AG08396 (cell line): Measurements from ENCODE around the gene CPTP.
A peak's percentile ranks its signal among the peaks of the same experiment; 100 is the strongest.

Experiments
- DNase-seq: peaks from one replicate; pipeline ENCODE4 v3.0.0; 2012; ENCODE audit warnings: low spot score, mixed read lengths

CPTP gene

GRCh38 chr1:1336446-1336845, 11.8 kb downstream of the CPTP start:
- DNase-seq: no peak

GRCh38 chr1:1336931-1337792, 12.6 kb downstream of the CPTP start:
- no peak for DNase-seq

DNA sequence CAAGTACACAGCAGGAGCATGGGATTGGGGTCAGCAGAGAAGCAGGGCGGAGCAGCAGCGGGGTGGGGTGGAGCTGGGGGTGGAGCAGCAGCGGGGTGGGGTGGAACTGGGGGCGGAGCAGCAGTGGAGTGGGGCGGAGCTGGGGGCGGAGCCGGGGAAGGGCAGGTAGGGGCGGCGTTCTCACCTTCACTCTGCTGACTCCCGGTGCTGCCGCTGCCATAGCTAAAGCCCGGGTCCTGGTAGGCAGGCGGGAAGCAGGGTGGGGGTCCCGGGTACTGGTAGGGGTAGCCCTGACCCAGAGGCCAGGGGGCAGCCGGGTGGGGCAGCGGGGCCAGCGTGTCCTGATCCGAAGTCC, 13.2 kb downstream of the CPTP start:
- DNase-seq: no peak

- no peak for DNase-seq
Observed at GRCh38 chr1:1338278-1338677, 13.7 kb downstream of the CPTP start.

DNA sequence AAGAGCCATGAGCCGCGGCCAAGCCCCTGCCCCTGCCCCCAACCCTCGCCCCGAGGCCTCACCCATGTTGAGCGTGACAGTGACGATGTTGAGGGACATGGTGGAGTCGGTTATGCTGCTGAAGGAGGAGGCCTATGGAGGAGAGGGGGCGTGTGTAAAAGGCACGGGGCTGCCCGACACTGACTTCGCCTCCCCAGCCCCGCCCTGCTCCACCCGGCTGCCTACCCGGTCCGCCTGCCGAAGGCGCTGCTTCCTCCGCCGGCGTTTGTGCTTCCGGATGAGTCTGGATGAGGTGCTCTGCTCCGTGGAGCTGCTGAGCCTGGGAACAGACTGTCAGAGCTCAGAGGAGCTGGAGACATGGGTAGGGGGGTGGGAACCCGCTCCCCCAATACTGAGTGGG, 15.6 kb downstream of the CPTP start:
- no peak for DNase-seq

DNA sequence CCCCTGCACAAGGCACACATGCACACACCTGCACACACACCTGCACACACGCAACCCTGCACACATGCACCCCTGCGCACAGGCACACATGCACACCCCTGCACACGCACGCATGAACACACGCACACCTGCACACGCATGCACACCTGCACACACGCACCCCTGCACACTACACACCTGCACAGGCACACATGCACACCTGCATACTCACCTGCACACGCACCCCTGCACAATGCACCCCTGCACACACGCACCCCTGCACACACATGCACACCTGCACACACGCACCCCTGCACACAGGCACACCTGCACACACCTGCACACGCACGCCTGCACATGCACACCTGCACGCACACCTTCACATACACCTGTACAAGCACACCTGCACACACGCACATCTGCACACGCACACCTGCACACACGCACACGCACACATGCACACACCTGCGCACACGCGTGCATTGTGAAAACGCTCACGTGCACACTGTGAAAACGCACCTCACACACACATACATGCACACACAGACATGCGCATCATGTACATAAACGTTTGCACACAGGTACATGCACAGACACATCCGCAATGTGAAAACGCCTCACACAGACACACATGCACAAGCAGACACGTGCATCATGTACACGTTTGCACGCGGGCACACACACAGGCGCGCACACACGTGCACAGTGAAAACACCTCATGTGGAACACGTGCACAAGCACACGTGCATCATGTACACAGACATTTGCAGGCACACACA, 16.4 kb downstream of the CPTP start:
- no peak for DNase-seq

GRCh38 chr1:1341549-1342021, 17.0 kb downstream of the CPTP start:
- no peak for DNase-seq

DNA sequence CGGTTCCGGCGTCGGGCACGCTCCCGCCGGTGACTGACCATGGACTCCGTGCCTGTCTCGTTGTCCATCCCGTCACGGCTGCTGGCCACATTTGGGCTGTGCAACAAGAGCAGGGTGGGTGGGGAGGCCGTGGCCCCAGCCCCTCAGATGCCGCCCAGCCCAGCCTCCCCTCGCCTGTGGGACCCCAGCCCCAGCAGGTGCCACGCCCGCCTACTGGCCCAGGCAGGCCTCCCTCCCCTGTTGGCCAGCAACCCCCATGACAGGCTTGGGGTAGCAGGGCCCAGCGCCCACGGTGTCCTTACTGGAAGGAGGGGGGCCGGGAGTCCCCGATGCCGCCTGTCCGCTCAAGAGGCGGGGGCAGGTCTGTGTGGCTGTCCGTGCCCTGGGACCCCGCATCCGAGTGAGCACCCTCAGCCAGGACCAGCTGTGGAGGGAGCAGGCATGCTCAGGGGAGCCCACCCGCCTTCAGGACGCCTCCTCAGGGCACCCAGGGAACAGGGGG, 17.5 kb downstream of the CPTP start:
- no peak for DNase-seq

GRCh38 chr1:1342584-1343115, 18.0 kb downstream of the CPTP start:
- no peak for DNase-seq

DNA sequence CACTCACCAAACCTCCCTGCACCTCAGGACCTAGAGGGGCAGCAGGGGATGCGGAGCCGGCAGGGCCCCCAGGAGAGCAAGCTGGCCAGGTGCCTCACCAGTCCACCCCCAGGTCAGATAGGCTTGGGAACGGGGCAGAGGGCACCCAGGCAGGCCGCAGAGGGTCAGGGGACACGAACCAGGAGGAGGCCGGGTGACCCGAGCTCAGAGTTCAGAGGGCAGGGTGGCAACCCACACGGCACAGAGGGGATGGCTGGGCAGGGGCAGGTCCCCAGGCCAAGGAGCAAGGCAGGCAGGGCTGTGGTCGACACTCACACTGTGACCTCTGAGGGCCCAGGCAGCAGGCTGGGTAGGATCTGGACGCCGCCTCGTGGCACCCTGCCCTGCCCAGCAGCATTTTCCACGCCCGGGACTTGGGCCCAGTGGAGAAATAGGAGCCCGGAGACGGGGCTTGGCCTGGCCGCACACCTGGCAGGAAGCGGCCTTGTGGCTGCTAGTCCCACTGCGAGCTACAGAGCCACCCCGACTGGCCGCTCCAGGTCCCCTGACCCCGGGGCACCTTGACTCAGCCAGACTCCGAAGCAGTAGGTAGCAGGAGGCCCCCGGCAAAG, 19.3 kb downstream of the CPTP start:
- no peak for DNase-seq

- peak; percentile 82 for DNase-seq
Observed at GRCh38 chr1:1344655-1345361, 20.2 kb downstream of the CPTP start.

GRCh38 chr1:1345384-1345783, 20.8 kb downstream of the CPTP start:
- no peak for DNase-seq

DNA sequence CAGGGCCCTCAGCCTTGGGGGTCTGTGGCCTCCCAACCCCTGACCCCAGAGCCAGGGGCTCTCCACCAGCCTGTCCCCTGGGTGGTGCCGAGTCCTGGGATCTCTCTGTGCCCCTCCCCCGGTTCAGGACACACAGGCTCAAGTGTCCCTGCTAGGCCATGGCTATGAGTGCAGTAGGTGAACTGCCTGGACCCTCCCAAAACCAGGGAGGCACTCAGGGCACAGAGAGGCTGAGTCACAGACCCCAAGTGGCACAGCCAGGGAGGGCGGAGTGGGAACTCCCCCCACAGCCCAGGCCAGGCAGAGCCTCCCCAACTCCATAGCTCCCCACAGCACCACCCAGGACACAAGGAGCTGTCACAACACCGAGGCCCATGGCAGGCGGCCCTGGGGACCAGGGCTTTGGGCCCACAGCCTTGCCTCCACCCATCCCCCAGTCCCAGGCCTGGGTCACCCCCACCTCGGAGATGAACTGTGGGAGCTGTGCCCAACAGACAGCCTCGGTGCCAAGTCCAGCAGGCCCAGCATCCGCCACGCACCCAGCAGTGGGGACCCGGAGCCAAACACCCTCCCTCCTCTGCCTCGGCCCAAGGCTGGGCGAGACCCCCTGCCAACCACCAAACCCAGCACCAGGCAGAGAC, 21.4 kb downstream of the CPTP start:
- no peak for DNase-seq

DNA sequence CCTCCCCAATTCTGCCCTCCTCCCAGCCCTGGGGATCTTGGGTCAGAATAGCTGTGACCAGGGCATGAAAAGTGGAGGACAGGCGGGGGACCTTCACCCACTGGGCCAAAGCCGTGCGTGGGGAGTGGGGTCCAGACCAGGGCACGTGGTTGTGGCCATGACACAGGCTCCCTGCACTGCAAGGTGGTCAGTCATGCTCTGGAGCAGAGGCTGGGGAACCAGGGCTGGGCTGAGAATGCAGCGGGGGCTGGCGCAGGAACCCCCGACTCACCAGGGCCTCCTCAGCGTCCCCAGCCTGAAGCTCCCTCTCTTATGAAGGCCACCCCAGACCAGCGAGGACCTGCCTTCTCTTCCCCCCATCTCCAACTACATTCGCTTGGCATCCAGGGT, 21.9 kb downstream of the CPTP start:
- DNase-seq: no peak

DNA sequence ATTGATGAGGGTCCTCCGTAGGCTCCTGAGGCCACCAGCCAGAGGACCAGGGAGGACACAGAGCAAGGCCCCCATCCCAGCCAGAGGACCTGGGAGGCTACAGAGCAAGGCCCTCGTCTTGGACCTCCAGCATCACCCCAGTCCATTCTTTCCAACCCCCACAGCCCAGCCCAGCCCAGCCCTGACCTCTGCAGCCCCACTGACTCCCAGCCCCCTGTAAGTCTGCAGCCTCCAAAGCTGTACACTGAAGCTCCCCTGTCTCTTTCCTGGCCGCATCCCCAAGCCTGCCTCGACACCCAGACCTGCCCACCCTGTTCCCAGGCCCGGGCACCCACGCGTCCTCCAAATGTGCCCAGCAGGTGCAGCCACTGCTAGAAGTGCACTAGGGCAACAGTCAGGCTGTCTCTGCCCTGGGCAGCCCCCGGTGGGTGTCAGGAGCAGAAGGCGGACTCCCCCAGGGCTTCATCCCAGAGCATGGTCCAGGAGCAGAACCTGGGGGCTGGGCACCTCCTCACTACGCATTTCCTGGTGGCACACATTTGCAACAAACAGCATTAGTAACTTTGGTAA, 22.5 kb downstream of the CPTP start:
- no peak for DNase-seq

DNA sequence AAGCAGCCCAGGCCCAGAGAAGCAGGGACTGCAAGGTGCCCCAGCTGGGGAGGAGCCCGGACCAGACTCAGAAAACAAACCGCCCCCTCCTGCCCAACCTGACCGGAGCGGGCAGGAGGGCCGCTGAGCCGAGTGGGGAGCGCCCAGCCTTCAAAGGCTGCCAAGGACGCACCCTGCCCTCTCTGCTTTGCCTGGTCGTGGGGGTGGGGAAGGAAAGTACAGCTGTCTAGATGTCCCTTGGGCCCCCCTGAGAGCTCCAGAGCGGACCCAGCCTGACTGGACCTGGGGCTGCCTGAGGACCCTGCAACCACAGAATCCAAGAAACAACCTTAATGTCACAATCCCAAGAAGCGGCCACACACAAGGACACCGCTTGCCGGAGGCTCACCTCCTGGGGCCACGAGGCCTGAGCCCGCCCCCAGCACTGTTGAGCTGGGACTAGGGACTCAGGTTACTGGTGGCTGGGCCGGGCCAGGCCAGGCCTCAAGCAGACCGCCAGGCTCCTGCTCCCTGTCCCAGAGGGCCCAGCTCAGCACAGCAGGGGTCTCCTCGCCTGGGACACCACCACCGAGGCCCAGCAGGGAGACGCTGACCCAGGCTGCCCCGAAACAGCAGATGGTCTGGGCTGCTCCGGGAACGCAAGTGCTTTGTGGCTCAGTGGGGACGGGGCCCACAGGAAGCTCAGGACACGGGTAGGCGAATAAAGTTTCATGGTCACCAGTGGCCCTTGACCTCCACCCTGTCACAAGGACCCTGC, 23.2 kb downstream of the CPTP start:
- no peak for DNase-seq

GRCh38 chr1:1348420-1349255, 24.0 kb downstream of the CPTP start:
- no peak for DNase-seq

DNA sequence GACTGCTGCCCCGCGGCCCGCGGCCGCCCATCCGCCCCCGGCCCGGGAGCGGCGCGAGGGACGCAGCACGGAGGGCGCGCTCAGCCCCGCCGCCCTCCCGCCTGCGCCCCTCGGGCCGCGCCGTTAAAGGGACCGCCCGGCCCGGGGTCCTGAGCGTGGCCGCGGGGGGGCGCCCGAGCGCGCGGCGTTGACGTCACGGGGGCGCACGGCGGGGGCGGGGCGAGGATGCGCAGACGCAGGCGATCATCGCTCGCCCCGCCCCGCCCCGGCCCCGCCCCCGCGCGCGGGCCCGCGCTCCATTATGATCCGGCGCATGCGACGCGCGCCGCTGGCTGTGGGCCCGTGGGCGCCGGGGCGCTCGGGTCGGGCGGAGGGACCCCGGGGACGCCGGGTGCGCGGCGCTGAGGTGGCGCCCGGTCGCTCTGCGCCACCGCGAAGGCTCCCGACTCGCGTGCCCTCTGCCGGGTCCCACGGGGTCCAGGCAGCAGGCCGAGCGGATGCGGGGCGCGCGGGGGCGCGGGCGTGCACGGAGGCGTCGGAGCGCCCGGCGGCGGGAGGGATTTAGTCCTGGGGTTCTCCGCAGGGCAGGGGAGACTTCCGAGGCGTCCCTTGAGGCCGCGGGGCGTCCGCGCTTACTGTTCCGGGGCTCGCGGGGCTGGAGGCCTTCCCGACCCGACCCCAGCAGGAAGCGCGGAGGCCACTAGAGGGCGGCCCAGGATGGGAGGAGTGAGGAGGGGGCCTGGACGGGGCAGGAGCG, 24.8 kb downstream of the CPTP start, which contains the start of gene DVL1:
Gene DVL1, minus strand, starts transcription at position 163 of the 757 bp plus-strand sequence. CDS start 353 bp downstream, outside the sequence.
- peak; percentile 93 for DNase-seq
